Measurements from ENCODE around the gene AP3B1. TPM values are rescaled to one million over a fixed set of nuclear protein-coding genes. Genes with fewer than 3 reads are reported as not detected.

The AP3B1 gene
- total RNA-seq, 1 donor from 2014 or later = 46.6 TPM

DNA sequence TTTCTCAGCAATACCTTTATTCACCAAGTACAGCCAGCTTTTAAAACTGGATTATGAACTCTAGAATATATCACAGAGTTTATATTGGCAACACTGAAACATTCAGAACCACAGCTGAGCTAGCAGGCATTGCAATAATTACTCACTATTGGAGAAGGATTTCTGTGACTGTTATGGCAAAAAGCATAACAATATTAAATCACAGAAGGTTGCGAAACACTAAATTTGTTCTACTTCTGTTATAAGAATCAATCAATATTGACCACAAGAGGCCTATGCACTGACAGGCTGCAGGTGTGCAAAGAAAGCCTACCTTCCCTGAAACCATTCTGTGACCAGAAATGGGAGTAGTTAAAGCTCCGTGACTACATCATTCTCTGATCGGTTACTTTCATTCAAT, 59.2 kb downstream of the AP3B1 start:
- no peaks in the 10 kb centered on the region for H3K27me3 Mint-ChIP-seq (ENCODE audit: low read depth)
- no peaks in the 10 kb centered on the region for H3K4me1 Mint-ChIP-seq
- no peak overlapping the region for H3K27ac Mint-ChIP-seq (ENCODE audit: unreplicated experiment)
- TF ChIP-seq, protein P1, sequence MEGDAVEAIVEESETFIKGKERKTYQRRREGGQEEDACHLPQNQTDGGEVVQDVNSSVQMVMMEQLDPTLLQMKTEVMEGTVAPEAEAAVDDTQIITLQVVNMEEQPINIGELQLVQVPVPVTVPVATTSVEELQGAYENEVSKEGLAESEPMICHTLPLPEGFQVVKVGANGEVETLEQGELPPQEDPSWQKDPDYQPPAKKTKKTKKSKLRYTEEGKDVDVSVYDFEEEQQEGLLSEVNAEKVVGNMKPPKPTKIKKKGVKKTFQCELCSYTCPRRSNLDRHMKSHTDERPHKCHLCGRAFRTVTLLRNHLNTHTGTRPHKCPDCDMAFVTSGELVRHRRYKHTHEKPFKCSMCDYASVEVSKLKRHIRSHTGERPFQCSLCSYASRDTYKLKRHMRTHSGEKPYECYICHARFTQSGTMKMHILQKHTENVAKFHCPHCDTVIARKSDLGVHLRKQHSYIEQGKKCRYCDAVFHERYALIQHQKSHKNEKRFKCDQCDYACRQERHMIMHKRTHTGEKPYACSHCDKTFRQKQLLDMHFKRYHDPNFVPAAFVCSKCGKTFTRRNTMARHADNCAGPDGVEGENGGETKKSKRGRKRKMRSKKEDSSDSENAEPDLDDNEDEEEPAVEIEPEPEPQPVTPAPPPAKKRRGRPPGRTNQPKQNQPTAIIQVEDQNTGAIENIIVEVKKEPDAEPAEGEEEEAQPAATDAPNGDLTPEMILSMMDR (conservative IDR thresholded peaks at IDR 0.05) = no peak
- DNase-seq (ENCODE audit: low read depth, low spot score) = no peak
- H3K4me3 Mint-ChIP-seq = no peak overlapping the region
- H3K9me3 Mint-ChIP-seq = peaks cover 2% of the 10 kb centered on the region
- H3K36me3 Mint-ChIP-seq (ENCODE audit: low read depth) = peaks cover 11% of the 10 kb centered on the region

DNA sequence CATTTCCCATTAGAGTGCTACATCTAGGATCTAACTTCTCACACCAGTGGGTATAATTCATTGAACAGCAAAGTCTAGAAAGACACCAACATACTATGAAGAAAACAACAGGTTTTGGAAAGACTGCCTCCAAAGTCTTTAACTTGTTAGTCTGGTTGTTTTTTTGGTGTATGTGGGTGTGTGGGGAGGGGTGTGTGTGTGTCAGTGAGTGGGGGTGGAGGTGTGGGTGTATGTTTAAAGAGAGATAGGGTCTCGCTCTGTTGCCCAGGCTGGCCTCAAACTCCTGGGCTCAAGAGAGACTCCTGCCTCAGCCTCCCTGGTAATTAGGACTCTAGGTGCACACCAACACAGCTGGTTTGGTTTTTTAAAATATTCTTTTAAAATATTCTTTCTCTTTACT, 59.7 kb downstream of the AP3B1 start:
- TF ChIP-seq, protein P1 (conservative IDR thresholded peaks at IDR 0.05) = no peak
- Mint-ChIP-seq H3K9me3 (peaks cover 2% of the 10 kb centered on the region), H3K27ac (ENCODE audit: unreplicated experiment) (no peak overlapping the region), H3K4me1 (no peaks in the 10 kb centered on the region), H3K27me3 (ENCODE audit: low read depth) (no peaks in the 10 kb centered on the region), H3K36me3 (ENCODE audit: low read depth) (peaks cover 8% of the 10 kb centered on the region), H3K4me3 (no peak overlapping the region)
- no peak for DNase-seq (ENCODE audit: low read depth, low spot score)

DNA sequence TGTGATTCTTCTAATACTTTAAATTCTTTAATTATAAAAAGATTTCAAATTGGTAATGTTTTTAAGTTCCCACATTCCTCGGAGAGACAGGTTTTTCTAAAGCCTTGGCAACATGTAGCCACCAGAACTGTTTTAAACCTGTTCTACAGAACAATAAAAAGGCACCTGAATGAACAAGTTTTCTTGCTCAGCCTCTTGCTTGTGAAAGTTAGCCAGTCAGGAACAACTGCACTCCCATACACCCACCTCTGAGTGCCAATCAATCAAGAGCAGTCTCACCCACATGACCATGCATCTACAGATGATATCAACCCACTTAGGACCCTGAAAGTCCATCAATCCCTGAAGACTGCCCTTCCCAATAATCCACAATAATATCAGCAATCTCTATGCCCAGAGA, 62.3 kb downstream of the AP3B1 start:
- DNase-seq (ENCODE audit: low read depth, low spot score) = no peak
- peaks cover 2% of the 10 kb centered on the region for H3K36me3 Mint-ChIP-seq (ENCODE audit: low read depth)
- no peak overlapping the region for H3K27ac Mint-ChIP-seq (ENCODE audit: unreplicated experiment)
- H3K27me3 Mint-ChIP-seq (ENCODE audit: low read depth) = no peaks in the 10 kb centered on the region
- no peaks in the 10 kb centered on the region for H3K4me1 Mint-ChIP-seq
- peaks cover 2% of the 10 kb centered on the region for H3K9me3 Mint-ChIP-seq
- H3K4me3 Mint-ChIP-seq = no peak overlapping the region
- TF ChIP-seq, protein P1 (conservative IDR thresholded peaks at IDR 0.05) = no peak

DNA sequence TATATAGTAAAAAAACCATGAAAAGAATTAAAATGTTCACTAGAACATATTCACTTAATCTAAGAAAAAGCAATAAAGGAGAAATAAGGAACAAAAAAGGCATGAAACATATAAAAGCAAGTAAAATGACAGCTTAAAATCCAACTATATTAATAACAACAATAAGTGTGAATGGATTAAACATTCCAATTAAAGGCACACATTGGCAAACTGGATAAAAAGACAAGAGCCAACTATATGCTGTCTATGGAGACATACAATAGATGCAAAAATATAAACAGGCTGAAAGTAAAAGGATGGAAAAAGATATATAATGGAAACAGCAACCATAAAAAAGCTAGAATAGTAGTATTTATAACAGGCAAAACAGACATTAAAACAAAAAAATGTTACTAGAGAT, 70.1 kb downstream of the AP3B1 start:
- Mint-ChIP-seq H3K36me3 (ENCODE audit: low read depth) (peaks cover 27% of the 10 kb centered on the region), H3K27me3 (ENCODE audit: low read depth) (no peaks in the 10 kb centered on the region), H3K4me1 (no peaks in the 10 kb centered on the region), H3K27ac (ENCODE audit: unreplicated experiment) (no peak overlapping the region), H3K4me3 (no peak overlapping the region), H3K9me3 (peaks cover 8% of the 10 kb centered on the region)
- TF ChIP-seq, protein P1 (conservative IDR thresholded peaks at IDR 0.05) = no peak
- no peak for DNase-seq (ENCODE audit: low read depth, low spot score)

DNA sequence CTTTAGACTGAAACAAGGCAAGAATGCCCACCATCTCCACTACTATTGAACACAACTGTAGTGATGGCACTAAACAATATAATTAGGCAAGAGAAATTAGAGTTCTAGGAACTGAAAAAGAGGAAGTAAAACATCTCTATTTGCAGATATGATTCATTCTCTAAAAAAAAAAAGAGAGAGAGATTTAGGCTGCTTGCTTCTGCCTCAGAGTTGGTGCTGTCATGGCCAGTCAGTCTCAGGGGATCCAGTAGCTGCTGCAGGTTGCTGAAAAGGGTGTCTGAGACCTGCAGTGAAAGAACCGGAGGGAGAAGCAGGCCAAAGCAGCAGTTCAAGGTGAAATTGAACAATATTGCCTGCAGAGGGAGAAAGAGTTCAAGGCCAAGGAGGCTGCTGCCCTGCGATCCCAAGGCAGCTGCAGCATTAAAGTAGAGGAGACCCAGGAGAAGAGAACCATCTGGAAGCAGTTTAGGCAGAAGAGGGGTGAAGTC, 72.5 kb downstream of the AP3B1 start:
- peaks cover 8% of the 10 kb centered on the region for H3K9me3 Mint-ChIP-seq
- H3K27ac Mint-ChIP-seq (ENCODE audit: unreplicated experiment) = no peak overlapping the region
- H3K36me3 Mint-ChIP-seq (ENCODE audit: low read depth) = peaks cover 27% of the 10 kb centered on the region
- H3K27me3 Mint-ChIP-seq (ENCODE audit: low read depth) = no peaks in the 10 kb centered on the region
- TF ChIP-seq, protein P1 (conservative IDR thresholded peaks at IDR 0.05) = peak; percentile 14
- H3K4me1 Mint-ChIP-seq = no peaks in the 10 kb centered on the region
- no peak for DNase-seq (ENCODE audit: low read depth, low spot score)
- H3K4me3 Mint-ChIP-seq = no peak overlapping the region

DNA sequence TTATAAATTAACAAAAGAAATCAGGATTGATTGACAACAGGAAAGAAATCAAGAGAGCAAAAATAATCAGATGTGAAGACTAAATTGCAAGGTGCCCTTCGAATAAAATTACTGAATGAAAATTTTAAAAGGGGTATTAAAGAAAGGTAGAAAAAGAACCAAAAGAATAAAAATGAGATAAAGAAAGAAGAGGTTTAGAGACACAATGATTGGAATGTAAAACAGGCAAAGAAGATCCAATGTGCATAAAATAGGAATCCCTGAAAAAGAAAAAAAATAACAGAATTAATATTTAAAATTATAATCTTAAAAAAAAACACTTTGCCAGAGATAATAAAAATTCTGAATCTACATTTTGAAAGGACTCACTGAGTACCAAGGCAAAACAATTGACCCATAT, 73.0 kb downstream of the AP3B1 start:
- Mint-ChIP-seq H3K27me3 (ENCODE audit: low read depth) (no peaks in the 10 kb centered on the region), H3K9me3 (peaks cover 8% of the 10 kb centered on the region), H3K27ac (ENCODE audit: unreplicated experiment) (no peak overlapping the region), H3K4me3 (no peak overlapping the region), H3K4me1 (no peaks in the 10 kb centered on the region), H3K36me3 (ENCODE audit: low read depth) (peaks cover 27% of the 10 kb centered on the region)
- DNase-seq (ENCODE audit: low read depth, low spot score) = no peak
- TF ChIP-seq, protein P1 (conservative IDR thresholded peaks at IDR 0.05) = no peak

Measured in neural crest cell (in vitro differentiated cells).